ENCODE results near the gene TTC27.
"Not testable (repeated sequence)": the region's sequence is repeated elsewhere in the genome, so short reads cannot be mapped to it uniquely, and the experiment has no call there.

TTC27 gene

DNA sequence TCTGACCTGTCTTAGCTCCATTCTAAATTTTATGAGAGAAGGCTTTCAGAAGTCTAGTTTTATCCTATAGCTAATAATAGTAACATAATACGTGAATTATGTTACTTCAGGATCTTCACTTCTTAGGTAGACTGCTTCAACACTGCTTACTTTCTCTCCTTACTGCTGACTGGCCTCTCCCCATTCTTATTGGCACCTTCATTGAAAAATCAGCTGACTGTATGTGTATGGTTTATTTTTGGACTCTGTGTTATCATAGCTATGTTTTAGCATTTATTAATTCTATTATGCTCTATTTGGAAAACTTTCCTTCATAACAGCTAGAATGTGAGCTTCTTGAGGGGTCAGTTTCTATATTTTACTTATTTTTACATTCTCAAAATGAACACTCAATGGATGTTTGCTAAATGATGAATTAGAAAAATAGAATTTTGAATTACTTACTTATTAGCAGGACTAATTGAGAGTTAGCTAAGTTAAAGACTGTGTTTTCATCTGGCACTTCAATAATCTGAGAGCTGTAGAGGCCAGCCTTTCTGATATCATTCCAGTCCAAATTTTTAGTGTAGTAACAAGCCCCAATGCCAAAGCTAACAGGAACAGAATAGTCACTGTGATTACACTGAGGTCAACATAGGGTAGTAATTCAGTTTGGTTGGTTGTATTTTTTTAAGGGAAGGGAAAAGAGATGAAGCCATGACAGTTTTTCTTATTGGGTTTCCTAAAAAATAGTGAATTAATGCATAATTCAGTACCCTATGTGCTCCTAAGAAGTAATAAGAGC is 92.3 kb downstream of the TTC27 start:
- DNase-seq (ENCODE audit: low read depth) = no peak

DNA sequence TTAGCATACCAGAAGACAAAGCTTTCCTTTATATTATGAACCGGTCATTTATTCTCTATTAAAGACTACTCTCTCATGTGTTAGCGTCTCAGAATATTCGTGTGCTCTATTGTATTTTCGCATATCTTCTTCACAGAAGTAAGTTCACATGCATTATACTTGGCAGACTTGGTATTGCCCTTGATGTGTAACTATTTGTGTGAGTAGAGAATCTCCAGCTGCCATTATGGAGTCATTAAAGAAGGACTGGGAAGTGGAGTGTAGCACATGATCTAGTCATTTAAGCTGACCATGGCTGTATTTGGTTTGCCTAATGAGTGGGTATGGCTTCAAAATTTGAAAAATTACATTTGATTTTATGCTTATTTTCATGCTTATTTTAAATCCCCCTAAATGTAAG is 92.9 kb downstream of the TTC27 start:
- no peak for DNase-seq (ENCODE audit: low read depth)

DNA sequence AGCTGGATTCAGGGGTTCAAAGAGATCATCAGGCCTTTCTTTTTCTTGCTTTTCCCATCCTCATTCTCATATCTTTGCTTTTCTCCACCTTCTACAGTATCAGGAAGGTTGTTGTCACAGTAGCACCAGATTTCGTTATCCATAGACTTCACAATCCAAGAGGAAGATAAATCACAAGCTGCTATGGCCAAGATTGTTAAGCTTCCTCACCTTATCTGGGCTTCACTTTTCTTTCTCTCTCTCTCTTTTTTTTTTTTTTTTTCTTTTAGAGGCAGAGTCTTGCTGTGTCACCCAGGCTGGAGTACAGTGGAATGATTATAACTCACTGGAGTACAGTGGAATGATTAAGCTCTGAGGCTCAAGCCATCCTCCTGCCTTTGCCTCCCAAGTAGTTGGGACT is 93.5 kb downstream of the TTC27 start:
- no peak for DNase-seq (ENCODE audit: low read depth)

DNA sequence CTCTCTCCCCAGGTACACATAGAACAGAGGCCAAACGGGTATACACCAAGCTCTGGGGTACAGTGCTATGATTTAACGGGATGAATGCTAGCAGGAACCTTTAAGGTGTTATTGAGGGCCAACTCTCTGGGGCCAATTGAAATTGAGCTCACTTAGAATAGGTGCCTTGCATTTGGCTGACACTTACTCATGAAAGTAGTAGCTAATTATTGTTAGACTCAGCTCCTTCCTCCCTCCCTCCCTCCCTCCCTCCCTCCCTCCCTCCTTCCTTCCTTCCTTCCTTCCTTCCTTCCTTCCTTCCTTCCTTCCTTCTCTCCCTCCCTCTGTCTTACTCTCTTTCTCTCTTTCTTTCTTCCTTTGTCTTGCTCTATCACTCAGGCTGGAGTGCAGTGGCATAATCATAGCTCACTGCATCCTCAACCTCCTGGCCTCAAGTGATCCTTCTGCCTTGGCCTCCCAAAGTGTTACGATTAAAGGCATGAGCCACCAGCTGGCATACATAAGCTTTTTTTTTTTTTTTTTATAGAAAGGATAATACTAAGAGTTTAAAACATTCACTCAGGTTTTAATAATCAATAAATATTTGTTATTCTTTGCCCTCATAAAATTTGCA is 95.7 kb downstream of the TTC27 start:
- no peak for DNase-seq (ENCODE audit: low read depth)

DNA sequence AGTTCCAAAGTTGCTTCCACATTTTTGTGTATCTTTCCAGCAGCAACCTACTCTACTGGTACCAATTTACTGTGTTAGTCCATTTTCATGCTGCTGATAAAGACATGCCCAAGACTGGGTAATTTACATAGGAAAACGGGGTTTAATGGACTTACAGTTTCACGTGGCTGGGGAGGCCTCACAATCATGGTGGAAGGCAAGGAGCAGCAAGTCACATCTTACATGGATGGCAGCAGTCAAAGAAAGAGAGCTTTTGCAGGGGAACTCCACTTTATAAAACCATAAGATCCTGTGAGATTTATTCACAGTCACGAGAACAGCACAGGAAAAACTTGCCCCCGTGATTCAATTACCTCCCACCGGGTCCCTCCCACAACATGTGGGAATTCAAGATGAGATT is 98.8 kb downstream of the TTC27 start:
- not testable (repeated sequence) for DNase-seq (ENCODE audit: low read depth)

DNA sequence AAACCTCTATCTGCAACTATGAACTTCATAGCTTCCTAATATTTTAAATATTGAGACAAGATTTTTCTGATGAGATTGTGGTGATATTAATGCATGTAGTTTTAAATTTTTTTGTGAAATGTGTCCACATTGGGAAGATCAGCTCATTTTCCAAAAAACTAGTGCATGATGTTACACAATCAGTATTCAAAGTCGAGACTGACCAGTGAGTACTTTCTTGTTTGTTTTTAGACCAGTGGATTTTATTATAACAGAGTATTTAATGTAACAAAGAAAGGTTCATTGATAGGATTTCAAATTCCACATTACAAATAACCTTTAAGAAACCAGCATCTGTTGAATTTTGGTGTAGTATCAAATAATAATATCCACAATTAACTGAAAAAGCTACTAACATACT is 99.3 kb downstream of the TTC27 start:
- no peak for DNase-seq (ENCODE audit: low read depth)

DNA sequence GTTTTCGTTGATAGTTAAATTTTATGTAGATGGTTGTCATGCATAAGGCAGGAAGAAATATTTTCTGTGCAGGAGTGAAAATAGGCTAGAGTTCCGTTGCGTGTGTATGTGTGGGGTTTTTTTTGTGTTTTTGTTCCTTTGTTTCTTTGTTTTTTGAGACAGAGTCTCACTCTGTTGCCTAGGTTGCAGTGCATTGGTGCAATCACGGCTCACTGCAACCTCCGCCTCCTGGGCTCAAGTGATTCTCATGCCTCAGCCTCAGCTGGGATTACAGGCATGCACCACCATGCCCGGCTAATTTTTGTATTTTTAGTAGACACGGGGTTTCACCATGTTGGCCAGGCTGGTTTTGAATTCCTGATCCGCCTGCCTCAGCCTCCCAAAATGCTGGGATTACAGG is 103.1 kb downstream of the TTC27 start:
- DNase-seq (ENCODE audit: low read depth) = not testable (repeated sequence)

DNA sequence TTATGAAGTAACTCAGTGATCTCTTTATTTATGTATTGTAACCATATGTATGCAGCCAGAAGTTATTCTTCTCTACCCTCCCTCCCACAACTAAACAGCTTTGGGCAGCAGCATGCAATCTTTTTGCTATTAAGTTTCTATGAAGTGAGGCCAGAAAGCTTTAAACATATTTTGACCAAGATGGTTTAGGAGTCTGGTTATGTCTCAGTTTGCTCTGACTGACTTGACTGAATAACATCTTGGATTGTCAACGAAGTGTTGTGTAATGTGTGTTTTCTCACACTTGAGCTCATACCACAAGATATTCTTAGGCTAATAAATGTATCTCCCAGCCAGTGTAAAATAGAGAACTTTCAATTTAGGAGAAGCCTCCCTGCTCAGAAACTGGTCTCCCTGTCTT is 104.3 kb downstream of the TTC27 start:
- no peak for DNase-seq (ENCODE audit: low read depth)

DNA sequence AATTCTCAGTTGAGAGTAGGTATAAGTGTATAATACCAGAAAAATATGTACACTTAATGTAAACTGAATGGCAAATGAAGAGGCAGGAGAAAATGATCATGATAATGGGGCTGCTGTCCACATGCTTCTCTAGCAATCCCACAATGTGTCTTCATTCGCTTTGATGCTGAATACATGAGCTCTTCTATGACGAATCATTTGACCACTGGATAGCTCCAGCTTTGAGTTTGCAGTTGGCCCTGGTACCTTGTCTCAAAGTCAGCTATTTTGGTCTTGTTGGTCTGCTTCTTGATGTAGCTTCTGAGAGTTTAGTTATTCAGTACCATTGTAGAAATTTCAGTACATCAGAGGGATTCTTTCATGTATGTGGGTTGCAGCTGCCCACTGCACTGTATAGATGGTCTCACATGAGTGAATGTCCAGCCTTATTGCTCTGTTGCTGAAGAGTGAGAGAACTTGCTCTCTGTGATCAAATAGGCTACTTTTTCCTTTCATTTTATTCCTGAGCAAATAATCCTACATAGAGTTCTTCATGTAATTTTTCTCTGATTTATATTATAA is 105.1 kb downstream of the TTC27 start:
- no peak for DNase-seq (ENCODE audit: low read depth)

DNA sequence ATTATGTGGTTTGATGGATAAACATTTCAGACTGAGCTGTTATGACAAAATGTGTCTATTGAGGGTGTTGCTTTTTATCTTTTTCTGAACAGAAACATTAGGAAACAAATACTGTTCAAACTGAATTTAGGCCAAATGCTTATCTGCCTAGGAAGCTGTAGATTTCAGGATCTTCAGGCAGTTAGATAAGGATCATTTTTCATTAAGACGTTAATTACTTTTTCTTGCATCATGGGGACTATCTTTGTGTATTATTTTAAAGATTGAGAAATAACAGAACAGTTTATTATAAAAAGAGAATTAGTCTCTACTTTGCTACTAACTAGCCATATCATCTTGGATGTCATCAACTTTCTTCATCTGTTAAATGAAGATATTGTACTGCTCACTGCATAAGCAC is 107.5 kb downstream of the TTC27 start:
- no peak for DNase-seq (ENCODE audit: low read depth)

DNA sequence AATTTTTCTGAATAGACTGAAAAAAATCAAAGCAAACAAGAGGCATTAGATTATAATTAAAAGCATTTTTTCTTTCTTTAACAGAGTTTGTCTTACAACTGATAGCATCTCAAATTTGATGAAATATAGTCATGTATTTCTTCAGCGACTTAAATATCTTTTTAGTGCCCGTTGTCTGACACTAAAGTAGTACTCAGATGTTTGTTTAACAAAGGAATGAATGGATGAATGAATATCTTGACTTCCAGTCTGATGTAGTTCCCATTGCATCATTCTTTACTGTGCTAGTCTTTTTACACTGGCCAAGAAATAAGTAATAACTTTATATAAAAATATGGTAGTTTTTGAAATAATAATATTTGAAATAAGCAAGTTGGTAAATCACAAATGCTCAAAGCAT is 111.1 kb downstream of the TTC27 start:
- no peak for DNase-seq (ENCODE audit: low read depth)

DNA sequence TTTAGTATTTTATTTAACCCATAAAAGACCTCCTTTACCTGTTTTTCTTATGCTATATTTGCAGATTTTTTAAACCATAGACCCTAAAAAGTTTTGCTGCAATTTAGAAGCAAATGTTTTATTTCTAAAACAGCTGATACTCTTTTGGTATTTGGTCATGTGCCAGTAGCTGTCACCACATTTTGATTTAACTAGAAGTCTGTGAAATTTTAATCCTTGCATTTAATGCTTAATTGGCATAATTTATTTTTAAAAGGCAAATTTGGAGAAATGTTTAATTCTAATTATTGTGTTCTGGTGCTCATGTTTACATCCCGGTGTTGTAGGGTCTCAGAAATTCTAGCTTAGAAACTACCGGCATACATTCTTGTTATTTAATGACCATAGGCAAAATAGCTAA is 111.8 kb downstream of the TTC27 start:
- DNase-seq (ENCODE audit: low read depth) = no peak

DNA sequence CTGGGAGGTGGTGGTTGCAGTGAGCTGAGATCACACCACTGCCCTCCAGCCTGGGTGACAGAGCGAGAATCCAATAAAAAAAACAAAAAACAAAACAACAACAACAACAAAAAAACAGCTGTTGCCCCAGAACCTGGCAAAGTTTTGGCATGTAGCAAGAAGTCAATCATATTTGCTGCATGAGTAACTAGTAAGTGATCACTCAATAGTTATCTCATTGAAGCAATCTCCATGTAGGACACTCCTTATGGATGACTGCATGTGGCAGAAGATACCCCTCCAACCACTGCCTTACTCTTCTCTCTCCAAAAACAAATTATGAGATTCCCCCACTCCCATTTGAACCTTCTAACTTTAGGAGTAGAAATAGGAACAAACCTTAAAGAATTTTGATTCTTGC is 113.7 kb downstream of the TTC27 start:
- no peak for DNase-seq (ENCODE audit: low read depth)

DNA sequence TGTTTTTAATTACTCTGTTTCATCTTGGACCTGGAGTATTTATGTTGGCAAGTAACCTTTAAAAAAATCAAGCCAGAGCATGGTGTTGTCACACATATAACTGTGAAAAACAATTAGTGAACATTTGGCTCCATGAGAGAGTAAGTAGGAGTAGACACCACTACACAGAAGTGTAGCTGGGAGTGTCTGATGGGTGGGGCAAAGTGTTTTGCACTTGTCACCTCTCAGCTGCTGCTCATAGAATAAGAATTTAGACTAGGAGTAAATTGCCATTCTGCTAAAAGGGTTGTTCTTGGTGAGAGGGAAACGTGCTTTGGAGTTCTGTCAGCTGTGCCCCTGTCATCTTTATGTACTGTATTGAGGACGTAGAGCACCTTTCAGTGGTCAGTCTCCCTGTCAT is 114.5 kb downstream of the TTC27 start:
- DNase-seq (ENCODE audit: low read depth) = no peak

DNA sequence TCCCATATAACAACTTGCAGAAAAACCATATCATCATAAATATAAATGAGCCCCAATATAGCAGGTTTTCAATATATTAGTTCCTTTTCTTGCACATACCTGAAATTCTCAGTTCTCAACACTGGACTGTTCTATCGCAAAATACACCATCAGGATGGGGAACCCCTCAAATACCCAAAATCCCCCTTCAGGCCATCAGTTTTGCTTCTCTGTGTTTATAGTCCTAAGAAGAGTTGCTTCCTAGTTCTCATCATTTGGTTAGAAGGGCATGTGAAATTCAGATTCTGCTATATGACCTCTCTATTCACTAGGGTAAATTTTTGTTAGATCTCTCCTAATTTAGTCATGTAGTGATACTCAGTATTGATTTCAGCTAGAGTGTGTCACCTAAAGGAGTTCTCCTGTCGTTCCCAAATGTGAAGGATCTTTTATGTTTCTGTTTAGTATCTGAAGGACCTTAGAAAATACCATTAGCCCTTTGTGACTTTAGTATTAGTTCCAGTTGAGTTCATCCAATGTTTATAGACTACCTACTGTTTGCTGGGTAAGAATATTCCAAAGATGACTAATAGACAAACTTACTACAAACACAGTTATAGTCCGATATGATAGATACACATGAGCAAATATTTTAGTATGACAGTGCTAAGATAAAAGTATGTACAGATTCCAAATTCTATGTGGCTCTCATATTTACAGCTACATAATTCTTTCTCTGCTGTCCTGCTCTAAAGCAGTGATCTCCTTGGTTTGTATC is 115.8 kb downstream of the TTC27 start:
- no peak for DNase-seq (ENCODE audit: low read depth)

DNA sequence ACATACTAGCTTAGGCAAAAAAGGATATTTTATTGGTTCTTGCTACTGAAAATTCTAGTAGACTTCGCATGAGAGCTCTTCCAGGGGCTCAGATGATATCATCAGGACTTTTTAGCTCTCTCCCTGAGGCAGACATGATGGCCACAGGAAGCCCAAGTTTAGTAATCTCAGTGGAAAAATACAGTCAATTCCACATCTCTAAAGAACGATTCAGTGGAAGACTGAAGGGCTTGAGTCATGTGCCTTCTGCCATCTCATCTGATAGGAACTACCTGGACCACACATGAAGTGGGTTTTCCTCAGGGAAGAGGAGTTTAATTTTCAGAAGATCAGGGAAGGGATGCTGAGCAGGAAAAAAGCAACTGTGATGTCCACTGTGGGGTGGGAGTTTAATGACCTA is 117.3 kb downstream of the TTC27 start:
- no peak for DNase-seq (ENCODE audit: low read depth)

DNA sequence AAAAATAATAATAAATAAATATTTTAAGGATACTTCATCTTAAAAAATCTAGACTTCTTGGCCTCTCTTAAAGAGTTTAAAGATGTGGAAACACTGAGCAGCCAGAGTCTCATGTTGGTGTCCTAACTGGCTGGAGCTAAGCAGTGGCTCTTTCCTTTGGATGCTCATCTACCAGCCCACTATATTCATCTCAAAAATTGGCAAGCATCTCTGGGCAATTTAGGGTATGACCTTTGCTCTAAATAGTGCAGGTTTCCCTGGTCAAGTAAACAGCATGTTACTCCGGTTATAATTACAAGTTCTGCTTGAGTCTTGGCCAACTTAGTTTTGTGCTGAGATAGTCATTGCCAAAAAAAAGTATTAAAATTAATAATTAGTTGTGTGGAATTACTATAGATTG is 117.8 kb downstream of the TTC27 start:
- no peak for DNase-seq (ENCODE audit: low read depth)

DNA sequence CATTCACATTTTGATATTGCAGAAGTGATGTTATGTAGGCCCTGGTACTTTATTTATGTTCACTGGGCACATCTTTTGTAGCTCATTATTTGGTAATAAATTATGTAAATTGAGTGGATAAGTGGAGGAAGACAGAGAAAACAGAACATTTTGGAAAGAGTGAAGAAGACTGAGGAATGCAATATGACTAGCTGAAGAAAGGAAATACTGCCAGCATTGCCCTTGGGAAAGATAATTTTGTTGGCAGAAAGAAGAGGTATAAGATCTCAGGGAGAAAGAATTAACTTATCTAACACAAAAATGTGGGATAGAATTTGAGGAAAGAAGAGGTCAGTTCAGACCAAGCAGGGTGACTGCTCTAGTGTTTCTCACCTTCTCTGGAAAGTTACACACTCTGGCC is 118.8 kb downstream of the TTC27 start:
- no peak for DNase-seq (ENCODE audit: low read depth)

DNA sequence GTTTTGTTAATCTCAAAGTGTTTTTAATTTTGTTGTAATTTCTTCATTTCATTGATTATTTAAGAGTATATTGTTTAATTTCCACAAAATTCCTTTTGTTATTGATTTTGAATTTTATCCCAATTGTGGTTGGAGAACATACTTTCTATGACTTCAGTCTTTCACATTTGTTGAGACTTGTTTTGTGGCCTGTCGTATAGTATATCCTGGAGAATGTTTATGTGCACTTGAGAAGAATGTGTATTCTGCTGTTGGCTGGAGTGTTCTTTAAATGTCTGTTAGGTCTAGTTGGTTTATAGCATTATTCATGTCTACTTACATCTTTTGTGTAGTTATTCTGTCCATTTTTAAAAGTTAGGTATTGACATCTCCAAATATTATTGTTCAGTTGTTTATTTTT is 120.3 kb downstream of the TTC27 start:
- DNase-seq (ENCODE audit: low read depth) = no peak

DNA sequence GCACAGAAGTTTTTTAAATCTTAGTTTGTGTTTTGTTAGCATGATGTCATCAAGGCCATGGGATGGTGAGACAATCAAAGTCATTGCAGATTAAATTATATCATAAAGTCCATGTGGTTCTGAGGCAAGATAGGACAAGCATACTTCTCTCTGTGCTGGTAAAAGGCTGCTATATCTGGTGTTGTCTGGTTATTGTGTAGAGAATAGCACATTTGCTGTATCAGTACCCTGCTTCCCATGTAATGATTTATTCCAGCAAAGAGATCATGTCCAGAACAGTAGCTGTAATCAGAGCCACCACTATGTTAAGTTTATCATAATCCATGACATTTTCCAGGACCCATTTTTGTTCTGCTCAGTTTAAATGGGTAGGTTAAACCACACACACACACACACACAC is 123.0 kb downstream of the TTC27 start:
- no peak for DNase-seq (ENCODE audit: low read depth)

DNA sequence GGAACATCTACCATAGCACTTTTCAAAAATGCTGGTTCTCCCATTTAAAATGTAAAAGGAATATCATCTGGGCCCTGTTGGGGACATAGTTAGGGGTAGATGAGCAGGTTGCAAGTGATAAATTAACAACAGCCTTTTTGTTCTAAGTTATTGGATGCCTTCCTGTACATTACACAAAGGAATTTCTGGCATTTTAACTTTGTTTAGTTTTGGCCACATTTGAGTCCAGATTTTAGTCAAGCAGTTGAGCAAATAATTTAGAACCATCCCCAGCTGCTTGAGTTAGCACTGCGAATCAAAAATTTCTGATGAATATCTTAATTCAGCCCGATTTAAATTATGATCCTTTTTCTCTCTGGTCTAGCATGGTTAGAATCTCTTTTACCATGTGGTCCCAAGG is 124.4 kb downstream of the TTC27 start:
- DNase-seq (ENCODE audit: low read depth) = no peak

DNA sequence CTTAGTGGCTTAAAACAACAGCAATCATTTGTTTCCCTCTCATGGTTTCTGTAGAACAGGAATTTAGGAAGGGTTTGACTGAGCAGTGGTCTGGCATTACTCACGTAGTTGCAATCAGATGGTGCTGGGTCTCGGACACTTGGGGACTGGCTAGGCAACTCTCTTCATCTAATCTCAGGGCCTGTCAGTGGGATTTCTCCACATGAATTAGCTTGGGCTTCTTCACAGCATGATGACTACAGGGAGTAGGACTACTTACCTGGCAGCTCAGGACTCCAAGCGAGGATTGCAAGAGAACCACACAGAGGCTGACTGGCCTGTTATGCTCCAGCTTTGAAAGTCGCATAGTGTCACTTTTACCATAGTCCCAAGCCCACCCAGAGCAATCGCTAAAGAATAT is 125.1 kb downstream of the TTC27 start:
- DNase-seq (ENCODE audit: low read depth) = no peak

DNA sequence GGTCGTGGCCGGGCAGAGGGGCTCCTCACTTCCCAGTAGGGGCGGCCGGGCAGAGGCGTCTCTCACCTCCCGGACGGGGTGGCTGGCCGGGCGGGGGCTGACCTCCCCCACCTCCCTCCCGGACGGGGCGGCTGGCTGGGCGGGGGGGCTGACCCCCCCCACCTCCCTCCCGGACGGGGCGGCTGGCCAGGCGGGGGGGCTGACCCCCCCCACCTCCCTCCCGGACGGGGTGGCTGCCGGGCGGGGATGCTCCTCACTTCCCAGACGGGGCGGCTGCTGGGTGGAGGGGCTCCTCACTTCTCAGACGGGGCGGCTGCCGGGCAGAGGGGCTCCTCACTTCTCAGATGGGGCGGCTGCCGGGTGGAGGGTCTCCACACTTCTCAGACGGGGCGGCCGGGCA is 126.8 kb downstream of the TTC27 start:
- DNase-seq (ENCODE audit: low read depth) = not testable (repeated sequence)

Data from stimulated activated CD8-positive, alpha-beta memory T cell treated with anti-CD3 and anti-CD28 coated beads, Interleukin-12 subunit alpha, Interleukin-12 subunit beta, amount 100 ng/mL, for 4 hours (primary cell).